GM23338 (cell line): ENCODE measurements around the gene BAD. TPM values are rescaled to one million over a fixed set of nuclear protein-coding genes. Genes with fewer than 3 reads are reported as not detected.

Experiments used
- ATAC-seq: fragments of 200-7000 bp; cut with Tn5 transposase; 3 replicates; pipeline ENCODE4 v1.9.1; 2020
- DNase-seq: peaks from one replicate; pipeline ENCODE4 v3.0.0-alpha.2; 2015; ENCODE audit warnings: low spot score
- H2AFZ ChIP-seq: fragments of 200-600 bp; sonication (generic); 2 replicates; pipeline ENCODE4 v1.8.0; 2016; ENCODE audit warnings: antibody characterized with exemption, mild to moderate bottlenecking, moderate library complexity
- H3F3A ChIP-seq: fragments of 200-600 bp; sonication (generic); replicated peaks from 2 replicates; pipeline ENCODE4 v1.8.0; 2017; ENCODE audit warnings: antibody characterized with exemption, mixed run types, low read depth
- H3K27ac ChIP-seq: fragments of 200-600 bp; sonication (generic); 2 replicates; pipeline ENCODE4 v1.6.1; 2016; ENCODE audit warnings: low read depth
- H3K27me3 ChIP-seq: fragments of 200-600 bp; sonication (generic); 2 replicates; pipeline ENCODE4 v1.8.0; 2016; ENCODE audit warnings: mild to moderate bottlenecking, mixed run types, moderate library complexity; ENCODE audit not compliant: insufficient read depth
- H3K36me3 ChIP-seq: fragments of 200-600 bp; sonication (generic); 2 replicates; pipeline ENCODE4 v1.8.0; 2016; ENCODE audit warnings: mild to moderate bottlenecking; ENCODE audit not compliant: insufficient read depth
- H3K4me1 ChIP-seq: fragments of 200-600 bp; sonication (generic); 2 replicates; pipeline ENCODE4 v1.8.0; 2016; ENCODE audit warnings: mild to moderate bottlenecking, moderate library complexity; ENCODE audit not compliant: insufficient read depth
- H3K4me2 ChIP-seq: fragments of 200-600 bp; sonication (generic); 2 replicates; pipeline ENCODE4 v1.7.1; 2017; ENCODE audit warnings: mixed run types
- H3K4me3 ChIP-seq: fragments of 200-600 bp; sonication (generic); 2 replicates; pipeline ENCODE4 v1.6.1; 2016; ENCODE audit warnings: mixed run types
- H3K79me2 ChIP-seq: fragments of 200-600 bp; sonication (generic); replicated peaks from 2 replicates; pipeline ENCODE4 v1.8.0; 2017; ENCODE audit warnings: mild to moderate bottlenecking; ENCODE audit not compliant: insufficient read depth
- H3K9me2 ChIP-seq: fragments of 200-600 bp; sonication (generic); 2 replicates; pipeline ENCODE4 v1.8.0; 2017; ENCODE audit not compliant: insufficient read depth
- H4K20me1 ChIP-seq: fragments of 200-600 bp; sonication (generic); replicated peaks from 2 replicates; pipeline ENCODE4 v1.8.0; 2017; ENCODE audit warnings: mild to moderate bottlenecking; ENCODE audit not compliant: insufficient read depth
- H3K27ac Mint-ChIP-seq: 2 replicates; pipeline ENCODE4 v1.8.0; 2020; ENCODE audit warnings: inconsistent platforms, mild to moderate bottlenecking, moderate library complexity, mixed read lengths
- H3K27me3 Mint-ChIP-seq: 3 replicates; pipeline ENCODE4 v1.8.0; 2022; ENCODE audit warnings: low read depth, mild to moderate bottlenecking, moderate library complexity, mixed read lengths, inconsistent platforms; ENCODE audit not compliant: insufficient read depth, poor library complexity
- H3K36me3 Mint-ChIP-seq: 3 replicates; pipeline ENCODE4 v1.8.0; 2021; ENCODE audit warnings: low read depth, mild to moderate bottlenecking, inconsistent platforms, moderate library complexity, mixed read lengths
- H3K4me1 Mint-ChIP-seq: 3 replicates; pipeline ENCODE4 v1.8.0; 2020; ENCODE audit warnings: mild to moderate bottlenecking, inconsistent platforms, mixed read lengths
- H3K4me3 Mint-ChIP-seq: 3 replicates; pipeline ENCODE4 v1.8.0; 2021; ENCODE audit warnings: moderate library complexity, mild to moderate bottlenecking, inconsistent platforms, mixed read lengths
- H3K9me3 Mint-ChIP-seq: 3 replicates; pipeline ENCODE4 v1.8.0; 2020; ENCODE audit warnings: moderate library complexity, mild to moderate bottlenecking, inconsistent platforms, mixed read lengths
- CREB1 ChIP-seq: fragments of 250-450 bp; sonication (Bioruptor Pico); IDR thresholded peaks from 2 replicates; pipeline ENCODE4 v1.5.0; 2020; ENCODE audit warnings: low read depth, mild to moderate bottlenecking, moderate library complexity
- CTCF ChIP-seq, 2 experiments: fragments of 200-600 bp in 1 of 2; sonication (generic) in 1 of 2; conservative IDR thresholded peaks; 2 replicates each; pipeline versions ENCODE4 v1.5.1 to v1.6.1; 2016 to 2017; ENCODE audit warnings: antibody characterized with exemption in 2 of 2, low read depth in 2 of 2, mild to moderate bottlenecking in 2 of 2, moderate library complexity in 1 of 2
- EZH2 ChIP-seq: fragments of 200-600 bp; sonication (generic); IDR thresholded peaks from one replicate; pipeline ENCODE4 v1.8.0; 2017; ENCODE audit warnings: antibody characterized with exemption, mild to moderate bottlenecking, low read depth; ENCODE audit not compliant: unreplicated experiment
- NANOG ChIP-seq: IDR thresholded peaks from 2 replicates; pipeline ENCODE4 v1.6.1; 2016; ENCODE audit warnings: antibody characterized with exemption, borderline replicate concordance
- POLR2AphosphoS5 ChIP-seq: IDR thresholded peaks from 2 replicates; pipeline ENCODE4 v1.6.1; 2016; ENCODE audit warnings: antibody characterized with exemption, low read depth
- REST ChIP-seq: IDR thresholded peaks from one replicate; pipeline ENCODE4 v1.6.1; 2018; ENCODE audit warnings: antibody characterized with exemption; ENCODE audit not compliant: unreplicated experiment
- ZNF114 ChIP-seq: fragments of 250-450 bp; sonication (Bioruptor Pico); IDR thresholded peaks from 2 replicates; pipeline ENCODE4 v1.5.0; 2020; ENCODE audit warnings: mild to moderate bottlenecking, moderate library complexity
- ZNF331 ChIP-seq: fragments of 250-450 bp; sonication (Bioruptor Pico); IDR thresholded peaks from 2 replicates; pipeline ENCODE4 v1.5.0; 2020; ENCODE audit warnings: low read depth, mild to moderate bottlenecking, moderate library complexity
- polyA plus RNA-seq: library from polyadenylated mRNA; unstranded; fragments of >200 nt; fragmentation: Nextera tagmentation; extraction: Ambion mirVana; gene quantifications from 2 replicates; pipeline ENCODE4 v1.2.1, GENCODE V29; 2016
- total RNA-seq: library from RNA; depleted of rRNA; stranded (reverse); fragments of >200 nt; shearing (Covaris generic); gene quantifications from 2 replicates; pipeline ENCODE4 v1.2.3, GENCODE V29; 2014

BAD gene
- total and polyA plus RNA-seq, 2 experiments from 2014 or later, result 46.3 to 46.4 TPM

GRCh38 chr11:64285885-64286800, 1.7 kb upstream of the BAD start:
- DNase-seq (no peak), ATAC-seq (no peak; the same call in 2 of the 3 replicates)
- H3K36me3 Mint-ChIP-seq, result peaks cover 8% of the 10 kb centered on the region; the same call in 2 of the 3 replicates
- peak overlapping the region; percentile 99 for H3K4me2 ChIP-seq
- H3K79me2 ChIP-seq, result no peaks in the 10 kb centered on the region
- peaks cover 11% of the 10 kb centered on the region for H3K4me1 Mint-ChIP-seq
- peaks cover 33% of the 10 kb centered on the region for H3K27me3 ChIP-seq
- TF ChIP-seq ZNF331 (CRISPR knock-in tag), result no peak
- no peak for TF ChIP-seq NANOG
- no peak for TF ChIP-seq EZH2
- no peak for TF ChIP-seq CTCF (conservative IDR thresholded peaks at IDR 0.05; ENCODE audit: low read depth in 2 of 2)
- TF ChIP-seq ZNF114 (CRISPR knock-in tag), result no peak
- no peak for TF ChIP-seq CREB1 (CRISPR knock-in tag)
- peak; percentile 57 for TF ChIP-seq POLR2AphosphoS5
- TF ChIP-seq REST, result no peak
- H3K9me3 Mint-ChIP-seq, result no peaks in the 10 kb centered on the region; the same call in 1 of the 3 replicates
- no peaks in the 10 kb centered on the region for H4K20me1 ChIP-seq
- H3K36me3 ChIP-seq, result no peaks in the 10 kb centered on the region
- peaks cover 13% of the 10 kb centered on the region; the same call in 1 of the 2 replicates for H3F3A ChIP-seq
- peak overlapping the region; percentile 65 for H3K4me3 Mint-ChIP-seq
- H3K27ac ChIP-seq, result no peak overlapping the region
- no peaks in the 10 kb centered on the region for H3K9me2 ChIP-seq
- H3K27me3 Mint-ChIP-seq, result peaks cover 39% of the 10 kb centered on the region
- peak overlapping the region; percentile 69; the same call in 1 of the 2 replicates for H2AFZ ChIP-seq
- peak overlapping the region; percentile 95 for H3K4me3 ChIP-seq
- peaks cover 8% of the 10 kb centered on the region for H3K4me1 ChIP-seq
- no peak overlapping the region for H3K27ac Mint-ChIP-seq
